HEK293T (cell line): ENCODE results near the gene ASIP.

Experiments
- CTCF ChIA-PET: fragments of 350-600 bp; formaldehyde crosslinking; extraction: SDS; loops from one replicate; lab custom pipeline; 2021; ENCODE audit warnings: antibody characterized with exemption, inconsistent platforms; lab: Yijun Ruan, JAX
- POLR2A ChIA-PET: fragments of 350-600 bp; formaldehyde crosslinking; extraction: SDS; loops from one replicate; lab custom pipeline; 2020; ENCODE audit warnings: antibody characterized with exemption, inconsistent platforms; lab: Yijun Ruan, JAX
- DNase-seq: peaks from one replicate; pipeline ENCODE4 v3.0.0; 2012; ENCODE audit warnings: mixed read lengths; ENCODE audit errors: extremely low spot score
- ARNT ChIP-seq: fragments of 450-650 bp; IDR thresholded peaks from 2 replicates; pipeline ENCODE4 v1.6.1; 2017; ENCODE audit warnings: mild to moderate bottlenecking
- BHLHE40 ChIP-seq: fragments of 450-650 bp; IDR thresholded peaks from 2 replicates; pipeline ENCODE4 v1.6.1; 2016; ENCODE audit warnings: mild to moderate bottlenecking, moderate library complexity, borderline replicate concordance
- CTBP1 ChIP-seq: fragments of 450-650 bp; IDR thresholded peaks from 2 replicates; pipeline ENCODE4 v1.6.1; 2016; ENCODE audit warnings: borderline replicate concordance
- ELF4 ChIP-seq: fragments of 450-650 bp; IDR thresholded peaks from 2 replicates; pipeline ENCODE4 v1.6.1; 2017; ENCODE audit warnings: antibody characterized with exemption
- FOXA1 ChIP-seq: fragments of 450-650 bp; IDR thresholded peaks from 2 replicates; pipeline ENCODE4 v1.6.1; 2016; ENCODE audit warnings: mild to moderate bottlenecking
- FOXK2 ChIP-seq: fragments of 450-650 bp; IDR thresholded peaks from 2 replicates; pipeline ENCODE4 v1.6.1; 2016; ENCODE audit warnings: mild to moderate bottlenecking
- FOXM1 ChIP-seq: fragments of 450-650 bp; IDR thresholded peaks from 2 replicates; pipeline ENCODE4 v1.6.1; 2017; ENCODE audit warnings: mild to moderate bottlenecking, borderline replicate concordance
- HDGF ChIP-seq: fragments of 450-650 bp; IDR thresholded peaks from 2 replicates; pipeline ENCODE4 v1.6.1; 2017; ENCODE audit warnings: antibody characterized with exemption, borderline replicate concordance
- L3MBTL2 ChIP-seq: fragments of 450-650 bp; conservative IDR thresholded peaks from 2 replicates; pipeline ENCODE4 v1.6.1; 2016; ENCODE audit warnings: mild to moderate bottlenecking
- LEF1 ChIP-seq: fragments of 450-650 bp; IDR thresholded peaks from 2 replicates; pipeline ENCODE4 v1.6.1; 2017; ENCODE audit warnings: mild to moderate bottlenecking, borderline replicate concordance
- NFRKB ChIP-seq: fragments of 450-650 bp; IDR thresholded peaks from 2 replicates; pipeline ENCODE4 v1.6.1; 2016; ENCODE audit warnings: mild to moderate bottlenecking, moderate library complexity
- SP1 ChIP-seq: fragments of 450-650 bp; IDR thresholded peaks from 2 replicates; pipeline ENCODE4 v1.6.1; 2017
- SUZ12 ChIP-seq: fragments of 450-650 bp; IDR thresholded peaks from 2 replicates; pipeline ENCODE4 v1.6.1; 2016; ENCODE audit warnings: mild to moderate bottlenecking
- TARDBP ChIP-seq: fragments of 450-650 bp; IDR thresholded peaks from 2 replicates; pipeline ENCODE4 v1.6.1; 2016
- ZNF384 ChIP-seq: fragments of 450-650 bp; IDR thresholded peaks from 2 replicates; pipeline ENCODE4 v1.6.1; 2016
- TF ChIP-seq, protein P1 (sequence below): fragments of 450-650 bp; IDR thresholded peaks from 2 replicates; pipeline ENCODE4 v1.6.1; 2016

ASIP gene

DNA sequence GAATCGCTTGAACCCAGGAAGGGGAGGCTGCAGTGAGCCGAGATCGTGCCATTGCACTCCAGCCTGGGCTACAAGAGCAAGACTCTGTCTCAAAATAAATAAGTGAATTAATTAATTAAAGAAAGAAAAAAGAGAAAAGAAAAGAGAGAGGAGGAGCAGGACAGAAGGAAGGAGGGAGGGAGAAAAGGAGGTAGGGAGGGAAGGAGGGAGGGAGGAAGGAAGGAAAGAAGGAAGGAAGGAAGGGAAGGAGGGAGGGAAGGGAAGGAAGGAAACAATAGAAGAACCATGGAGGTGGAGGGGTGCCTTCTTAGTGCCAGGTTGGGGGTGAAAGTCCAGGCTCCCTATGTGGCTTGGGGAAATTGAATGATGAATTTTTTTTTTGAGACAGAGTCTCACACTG lies 68.5 kb downstream of the ASIP start:
- TF ChIP-seq SP1 (no peak), SUZ12 (no peak), ARNT (no peak), NFRKB (no peak), FOXA1 (no peak), ELF4 (no peak), CTBP1 (no peak), BHLHE40 (no peak), TARDBP (no peak), LEF1 (no peak), FOXK2 (no peak)
- TF ChIP-seq, protein P1, sequence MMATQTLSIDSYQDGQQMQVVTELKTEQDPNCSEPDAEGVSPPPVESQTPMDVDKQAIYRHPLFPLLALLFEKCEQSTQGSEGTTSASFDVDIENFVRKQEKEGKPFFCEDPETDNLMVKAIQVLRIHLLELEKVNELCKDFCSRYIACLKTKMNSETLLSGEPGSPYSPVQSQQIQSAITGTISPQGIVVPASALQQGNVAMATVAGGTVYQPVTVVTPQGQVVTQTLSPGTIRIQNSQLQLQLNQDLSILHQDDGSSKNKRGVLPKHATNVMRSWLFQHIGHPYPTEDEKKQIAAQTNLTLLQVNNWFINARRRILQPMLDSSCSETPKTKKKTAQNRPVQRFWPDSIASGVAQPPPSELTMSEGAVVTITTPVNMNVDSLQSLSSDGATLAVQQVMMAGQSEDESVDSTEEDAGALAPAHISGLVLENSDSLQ: no peak
- POLR2A ChIA-PET: no interaction called here
- CTCF ChIA-PET: interaction anchor here (1.6 kb wide), 1 partner anchor 10 kb away, joined by 3 read pairs; no protein-coding TSS in a partner anchor
- DNase-seq: no peak

- TF ChIP-seq LEF1: no peak
- TF ChIP-seq NFRKB: no peak
- no peak for TF ChIP-seq SP1
- no peak for TF ChIP-seq BHLHE40
- TF ChIP-seq FOXM1: no peak
- no peak for TF ChIP-seq L3MBTL2
- no peak for TF ChIP-seq TARDBP
- no peak for TF ChIP-seq ELF4
- TF ChIP-seq ZNF384: no peak
- no peak for TF ChIP-seq SUZ12
- TF ChIP-seq HDGF: no peak
- no peak for TF ChIP-seq CTBP1
- no peak for TF ChIP-seq FOXA1
- TF ChIP-seq, protein P1: no peak
- no peak for TF ChIP-seq ARNT
- CTCF ChIA-PET: interaction anchor here (0.5 to 3.5 kb wide), 3 partner anchors 46 to 212 kb away, joined by 3 to 20 read pairs (median 3); no protein-coding TSS in a partner anchor
- no peak for DNase-seq
- POLR2A ChIA-PET: no interaction called here
Observed at GRCh38 chr20:34310481-34311117, 69.4 kb downstream of the ASIP start.

GRCh38 chr20:34311118-34312023 lies 70.1 kb downstream of the ASIP start:
- TF ChIP-seq CTBP1 (no peak), ARNT (no peak), TARDBP (no peak), SP1 (no peak), FOXK2 (no peak), FOXA1 (no peak), L3MBTL2 (no peak), LEF1 (no peak), HDGF (no peak), ELF4 (no peak)
- DNase-seq: no peak
- ChIA-PET CTCF (interaction anchor here (0.5 to 3.5 kb wide), 8 partner anchors 47 to 458 kb away, joined by 3 to 27 read pairs (median 9); partner anchors contain the start of gene DYNLRB1), POLR2A (interaction anchor here (1.7 kb wide), 1 partner anchor 205 kb away, joined by 10 read pairs; the partner anchor contains the start of gene DYNLRB1)

GRCh38 chr20:34312024-34312460 lies 70.8 kb downstream of the ASIP start:
- TF ChIP-seq SUZ12: no peak
- TF ChIP-seq SP1: no peak
- no peak for TF ChIP-seq LEF1
- TF ChIP-seq ARNT: no peak
- TF ChIP-seq ZNF384: no peak
- no peak for TF ChIP-seq FOXM1
- TF ChIP-seq HDGF: no peak
- no peak for TF ChIP-seq L3MBTL2
- TF ChIP-seq CTBP1: no peak
- ChIA-PET POLR2A (interaction anchor here (0.8 to 1.8 kb wide), 5 partner anchors 9 to 211 kb away, joined by 3 to 10 read pairs (median 5); partner anchors contain the start of genes AHCY, DYNLRB1 and ITCH), CTCF (interaction anchor here (0.5 to 3.5 kb wide), 28 partner anchors 9 to 1014 kb away, joined by 3 to 27 read pairs (median 4); partner anchors contain the start of genes AHCY, DYNLRB1, ITCH and NCOA6)
- DNase-seq: no peak

- CTCF ChIA-PET: interaction anchor here (0.5 to 3.5 kb wide), 38 partner anchors 9 to 1013 kb away, joined by 3 to 27 read pairs (median 4); partner anchors contain the start of genes AHCY, DYNLRB1, ITCH and NCOA6
Observed at GRCh38 chr20:34312544-34313217, 71.5 kb downstream of the ASIP start.

More at GRCh38 chr20:34312544-34313217, 71.5 kb downstream of the ASIP start:
- POLR2A ChIA-PET: interaction anchor here (0.8 to 1.8 kb wide), 5 partner anchors 10 to 210 kb away, joined by 3 to 10 read pairs (median 5); partner anchors contain the start of genes AHCY, DYNLRB1 and ITCH
- no peak for TF ChIP-seq LEF1
- no peak for TF ChIP-seq TARDBP
- TF ChIP-seq L3MBTL2: no peak
- no peak for TF ChIP-seq SUZ12
- no peak for TF ChIP-seq ELF4
- TF ChIP-seq CTBP1: no peak
- no peak for TF ChIP-seq BHLHE40
- TF ChIP-seq FOXK2: no peak
- no peak; the same call in 1 of the 2 replicates for TF ChIP-seq ZNF384
- TF ChIP-seq, protein P1: no peak
- TF ChIP-seq ARNT: no peak
- no peak for TF ChIP-seq NFRKB
- TF ChIP-seq HDGF: no peak
- no peak for TF ChIP-seq FOXA1
- no peak for TF ChIP-seq SP1
- no peak for TF ChIP-seq FOXM1
- DNase-seq: peak; percentile 89
